Measurements from ENCODE around the gene MROH7. TPM values are rescaled to one million over a fixed set of nuclear protein-coding genes. Genes with fewer than 3 reads are reported as not detected.
A peak's percentile ranks its signal among the peaks of the same experiment; 100 is the strongest.

The MROH7 gene
- total RNA-seq, 1 donor from 2014 or later, result 0.19 TPM

DNA sequence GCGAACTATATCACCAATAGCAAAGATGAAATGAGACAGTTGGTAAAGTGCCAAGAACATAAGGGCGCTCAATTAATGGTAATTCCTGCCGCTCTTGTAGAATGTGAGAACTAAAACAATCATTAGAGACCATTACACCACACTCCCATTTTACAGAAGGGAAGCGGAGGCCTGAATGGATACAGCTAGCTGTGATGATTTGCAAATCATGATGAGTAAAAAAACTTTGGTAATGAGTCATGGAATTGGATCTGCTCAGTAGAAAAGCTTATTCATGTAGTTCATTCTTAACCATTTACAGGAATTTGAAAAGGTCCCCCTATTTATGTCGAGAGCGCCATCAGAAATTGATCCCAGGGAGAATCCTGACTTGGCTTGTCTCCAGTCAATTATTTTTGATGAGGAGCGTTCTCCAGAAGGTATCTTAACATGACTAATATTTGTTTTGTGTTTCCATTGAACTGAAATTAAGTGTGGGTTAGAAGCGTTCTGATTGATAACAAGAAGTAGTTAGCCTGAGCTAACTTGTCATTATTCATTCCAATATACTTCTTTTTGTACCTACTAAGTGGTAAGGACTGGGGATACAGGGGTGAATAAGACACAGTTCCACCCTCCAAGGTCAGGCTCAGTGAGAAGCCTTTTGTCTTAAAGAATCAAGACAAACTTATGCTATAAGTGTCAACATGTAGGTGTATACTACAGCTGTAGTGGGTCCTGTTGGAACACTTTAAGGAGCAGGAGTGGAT is 74.9 kb downstream of the MROH7 start:
- peaks cover 14% of the 10 kb centered on the region for H3K36me3 Mint-ChIP-seq
- peak overlapping the region; percentile 88 for H3K4me3 Mint-ChIP-seq
- no peaks in the 10 kb centered on the region for H3K9me3 Mint-ChIP-seq
- no peak for DNase-seq (ENCODE audit: extremely low spot score, unreplicated experiment)
- peaks cover 14% of the 10 kb centered on the region for H3K4me1 Mint-ChIP-seq (ENCODE audit: unreplicated experiment)
- H3K27ac Mint-ChIP-seq, result peak overlapping the region; percentile 63
- TF ChIP-seq, protein P1, sequence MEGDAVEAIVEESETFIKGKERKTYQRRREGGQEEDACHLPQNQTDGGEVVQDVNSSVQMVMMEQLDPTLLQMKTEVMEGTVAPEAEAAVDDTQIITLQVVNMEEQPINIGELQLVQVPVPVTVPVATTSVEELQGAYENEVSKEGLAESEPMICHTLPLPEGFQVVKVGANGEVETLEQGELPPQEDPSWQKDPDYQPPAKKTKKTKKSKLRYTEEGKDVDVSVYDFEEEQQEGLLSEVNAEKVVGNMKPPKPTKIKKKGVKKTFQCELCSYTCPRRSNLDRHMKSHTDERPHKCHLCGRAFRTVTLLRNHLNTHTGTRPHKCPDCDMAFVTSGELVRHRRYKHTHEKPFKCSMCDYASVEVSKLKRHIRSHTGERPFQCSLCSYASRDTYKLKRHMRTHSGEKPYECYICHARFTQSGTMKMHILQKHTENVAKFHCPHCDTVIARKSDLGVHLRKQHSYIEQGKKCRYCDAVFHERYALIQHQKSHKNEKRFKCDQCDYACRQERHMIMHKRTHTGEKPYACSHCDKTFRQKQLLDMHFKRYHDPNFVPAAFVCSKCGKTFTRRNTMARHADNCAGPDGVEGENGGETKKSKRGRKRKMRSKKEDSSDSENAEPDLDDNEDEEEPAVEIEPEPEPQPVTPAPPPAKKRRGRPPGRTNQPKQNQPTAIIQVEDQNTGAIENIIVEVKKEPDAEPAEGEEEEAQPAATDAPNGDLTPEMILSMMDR (conservative IDR thresholded peaks at IDR 0.05), result no peak
- peaks cover 21% of the 10 kb centered on the region for H3K27me3 Mint-ChIP-seq

DNA sequence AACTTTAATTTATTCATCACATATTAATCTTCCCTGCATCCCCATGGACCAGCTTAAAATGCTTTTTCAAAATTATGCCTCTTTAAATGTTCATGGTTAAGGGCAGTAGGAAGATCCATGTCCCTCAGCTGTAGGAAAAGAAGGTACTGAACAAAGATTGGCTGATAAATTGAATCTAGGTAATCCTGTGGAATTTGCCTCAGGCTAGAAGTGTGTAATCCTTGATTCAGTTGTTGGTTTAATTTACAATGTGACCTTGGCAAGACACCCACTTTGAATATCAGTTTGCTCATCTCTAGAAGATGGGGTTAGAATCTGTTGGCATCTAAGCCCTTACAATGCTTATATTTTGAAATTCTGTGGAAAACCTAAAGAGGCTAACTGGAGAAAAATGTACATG is 80.1 kb downstream of the MROH7 start:
- TF ChIP-seq, protein P1 (conservative IDR thresholded peaks at IDR 0.05), result no peak
- no peak for DNase-seq (ENCODE audit: extremely low spot score, unreplicated experiment)
- H3K4me1 Mint-ChIP-seq (ENCODE audit: unreplicated experiment), result peaks cover 2% of the 10 kb centered on the region
- no peak overlapping the region for H3K4me3 Mint-ChIP-seq
- peaks cover 52% of the 10 kb centered on the region for H3K36me3 Mint-ChIP-seq
- no peaks in the 10 kb centered on the region for H3K27me3 Mint-ChIP-seq
- no peak overlapping the region for H3K27ac Mint-ChIP-seq
- peaks cover 14% of the 10 kb centered on the region for H3K9me3 Mint-ChIP-seq

DNA sequence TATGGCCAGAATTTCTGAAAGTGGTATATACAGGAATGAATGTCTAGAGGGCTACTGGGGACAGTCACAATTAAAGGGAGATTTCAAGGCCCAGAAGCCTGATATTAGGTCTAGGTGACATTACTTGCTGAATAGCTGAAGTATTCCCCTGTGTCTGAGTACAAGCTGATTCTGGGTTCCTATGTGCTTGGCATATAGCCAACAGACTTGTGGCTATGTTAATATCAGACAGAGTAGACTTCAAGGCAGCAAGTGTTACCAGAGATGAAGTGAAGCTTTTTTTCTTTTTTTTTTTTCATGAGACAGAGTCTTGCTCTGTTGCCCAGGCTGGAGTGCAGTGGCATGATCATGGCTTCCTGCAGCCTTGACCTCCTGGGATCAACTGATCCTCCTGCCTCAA is 82.4 kb downstream of the MROH7 start:
- peaks cover 14% of the 10 kb centered on the region for H3K9me3 Mint-ChIP-seq
- TF ChIP-seq, protein P1 (conservative IDR thresholded peaks at IDR 0.05), result no peak
- no peak for DNase-seq (ENCODE audit: extremely low spot score, unreplicated experiment)
- H3K27me3 Mint-ChIP-seq, result no peaks in the 10 kb centered on the region
- H3K36me3 Mint-ChIP-seq, result peaks cover 50% of the 10 kb centered on the region
- H3K27ac Mint-ChIP-seq, result no peak overlapping the region
- no peaks in the 10 kb centered on the region for H3K4me1 Mint-ChIP-seq (ENCODE audit: unreplicated experiment)
- H3K4me3 Mint-ChIP-seq, result no peak overlapping the region

DNA sequence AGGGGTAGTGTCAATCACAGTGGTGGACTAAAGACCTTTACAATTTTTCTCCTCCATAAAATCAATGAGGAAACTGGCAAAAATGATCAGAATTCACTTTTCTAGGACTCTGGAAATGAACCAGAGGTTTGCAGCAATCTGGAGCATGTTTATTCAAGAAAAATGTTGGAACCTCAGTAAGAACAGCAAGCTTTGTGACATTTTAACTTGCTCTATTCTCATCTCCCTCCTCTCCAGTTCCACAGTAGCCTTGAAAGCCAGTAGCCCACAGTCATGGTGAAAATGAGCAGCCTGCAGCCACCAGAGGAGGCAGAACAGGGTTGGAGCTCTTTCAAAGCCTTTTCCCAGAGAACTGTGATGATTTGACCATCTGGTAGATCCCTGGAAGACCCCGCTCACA is 83.2 kb downstream of the MROH7 start:
- Mint-ChIP-seq H3K27ac (no peak overlapping the region), H3K9me3 (peaks cover 14% of the 10 kb centered on the region), H3K4me1 (ENCODE audit: unreplicated experiment) (no peaks in the 10 kb centered on the region), H3K27me3 (no peaks in the 10 kb centered on the region), H3K4me3 (no peak overlapping the region), H3K36me3 (peaks cover 54% of the 10 kb centered on the region)
- TF ChIP-seq, protein P1 (conservative IDR thresholded peaks at IDR 0.05), result no peak
- DNase-seq (ENCODE audit: extremely low spot score, unreplicated experiment), result no peak

DNA sequence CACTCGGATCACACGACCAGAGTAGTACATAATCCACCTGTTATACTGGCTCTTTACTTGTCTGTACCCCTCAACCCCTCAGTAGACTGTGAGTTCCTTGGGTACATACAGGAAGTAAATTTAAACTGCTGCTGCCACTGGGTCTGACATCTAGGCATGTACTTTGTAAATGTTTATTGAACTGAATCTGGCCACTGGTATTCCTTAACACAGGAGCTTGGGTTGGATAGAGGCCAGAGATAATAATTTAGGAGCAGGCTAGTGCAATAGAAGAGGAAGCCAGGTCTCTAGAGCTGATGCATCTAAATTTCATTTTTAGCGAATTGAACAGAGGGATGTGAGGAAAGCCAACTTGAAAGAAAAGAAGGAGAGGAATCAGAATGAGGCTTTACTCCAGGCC is 86.4 kb downstream of the MROH7 start:
- Mint-ChIP-seq H3K4me1 (ENCODE audit: unreplicated experiment) (no peaks in the 10 kb centered on the region), H3K27me3 (no peaks in the 10 kb centered on the region), H3K9me3 (peaks cover 14% of the 10 kb centered on the region), H3K27ac (no peak overlapping the region), H3K36me3 (peaks cover 47% of the 10 kb centered on the region), H3K4me3 (no peak overlapping the region)
- TF ChIP-seq, protein P1 (conservative IDR thresholded peaks at IDR 0.05), result no peak
- DNase-seq (ENCODE audit: extremely low spot score, unreplicated experiment), result no peak

Data from type B pancreatic cell (in vitro differentiated cells).